GM12878 (cell line): ENCODE measurements around the gene SBNO2. TPM values are rescaled to one million over a fixed set of nuclear protein-coding genes. Genes with fewer than 3 reads are reported as not detected.

Source experiments
- ATAC-seq: fragments of 200-7000 bp; cut with Tn5 transposase; 3 replicates; pipeline ENCODE4 v1.9.1; 2020; ENCODE audit warnings: mild to moderate bottlenecking, moderate library complexity
- BruUV-seq: library from RNA; stranded (reverse); fragments of 400-500 nt; replicated peaks from 2 replicates; lab custom pipeline; 2021; lab: Mats Ljungman, UMichigan
- CTCF ChIA-PET: fragments of 300-600 bp; sonication (Branson Sonifier 250); formaldehyde crosslinking; extraction: SDS; loops from one replicate; lab custom pipeline; 2021; ENCODE audit warnings: inconsistent platforms; lab: Yijun Ruan, JAX
- POLR2A ChIA-PET: fragments of 350-600 bp; formaldehyde crosslinking; extraction: SDS; loops from one replicate; lab custom pipeline; 2021; ENCODE audit warnings: inconsistent platforms; lab: Charles Lee
- RAD21 ChIA-PET: fragments of 300-600 bp; sonication (Branson Sonifier 250); formaldehyde crosslinking; loops from one replicate; lab custom pipeline; 2023; ENCODE audit warnings: antibody characterized with exemption; ENCODE audit not compliant: unreplicated experiment; lab: Charles Lee
- SMC1A ChIA-PET: fragments of 300-600 bp; sonication (Branson Sonifier 250); formaldehyde crosslinking; loops from one replicate; lab custom pipeline; 2023; ENCODE audit not compliant: unreplicated experiment, uncharacterized antibody; lab: Charles Lee
- DNase-seq: peaks from one replicate; pipeline ENCODE4 v3.0.0-alpha.2; 2011; ENCODE audit warnings: low read depth, low spot score
- FAIRE-seq: peaks from 3 replicates; lab custom pipeline; 2011; peaks lifted over from hg19 to GRCh38; lab: Jason Lieb, UNC
- H2AFZ ChIP-seq: 2 replicates; pipeline ENCODE4 v1.6.0; 2011; ENCODE audit warnings: low read depth, low read length, control low read depth; ENCODE audit not compliant: control insufficient read depth
- H3K27ac ChIP-seq: 2 replicates; pipeline ENCODE4 v1.5.1; 2011; ENCODE audit warnings: control low read depth; ENCODE audit not compliant: control insufficient read depth, insufficient read depth
- H3K27me3 ChIP-seq, 2 experiments: replicated peaks in 1 of 2; 2 replicates each; pipeline versions ENCODE4 v1.6.0 to v1.6.1; 2011; ENCODE audit warnings: low read length in 1 of 2; ENCODE audit not compliant: control insufficient read depth in 2 of 2, insufficient read depth in 2 of 2
- H3K36me3 ChIP-seq, 2 experiments: 2 replicates each; pipeline ENCODE4 v1.5.1; 2011; ENCODE audit warnings: low read length in 1 of 2; ENCODE audit not compliant: control insufficient read depth in 2 of 2, insufficient read depth in 2 of 2
- H3K4me1 ChIP-seq: 2 replicates; pipeline ENCODE4 v1.6.1; 2011; ENCODE audit warnings: mild to moderate bottlenecking, low read length, moderate library complexity, mixed read lengths; ENCODE audit not compliant: control insufficient read depth, insufficient read depth
- H3K4me2 ChIP-seq: 2 replicates; pipeline ENCODE4 v1.6.0; 2011; ENCODE audit warnings: control low read depth; ENCODE audit not compliant: control insufficient read depth, insufficient read depth
- H3K4me3 ChIP-seq: fragments of 200-600 bp; sonication (generic); 2 replicates; pipeline ENCODE4 v1.5.1; 2016
- H3K79me2 ChIP-seq: 2 replicates; pipeline ENCODE4 v1.6.0; 2011; ENCODE audit warnings: low read length; ENCODE audit not compliant: control insufficient read depth, insufficient read depth
- H3K9ac ChIP-seq: 2 replicates; pipeline ENCODE4 v1.8.0; 2011; ENCODE audit warnings: low read length, control low read depth, mixed read lengths; ENCODE audit not compliant: control insufficient read depth, insufficient read depth
- H3K9me3 ChIP-seq: replicated peaks from 3 replicates; pipeline ENCODE4 v1.5.1; 2011; ENCODE audit warnings: mild to moderate bottlenecking, low read length; ENCODE audit not compliant: control insufficient read depth, insufficient read depth
- H4K20me1 ChIP-seq: 2 replicates; pipeline ENCODE4 v1.6.0; 2011; ENCODE audit not compliant: control insufficient read depth, insufficient read depth
- ATF7 ChIP-seq: fragments of 450-650 bp; IDR thresholded peaks from 2 replicates; pipeline ENCODE4 v1.6.1; 2016; ENCODE audit warnings: low read depth, mild to moderate bottlenecking
- BACH1 ChIP-seq: fragments of 450-650 bp; IDR thresholded peaks from 2 replicates; pipeline ENCODE4 v1.6.1; 2017; ENCODE audit warnings: mild to moderate bottlenecking, borderline replicate concordance
- CBFB ChIP-seq: IDR thresholded peaks from 2 replicates; pipeline ENCODE4 v1.6.1; 2016; ENCODE audit warnings: antibody characterized with exemption, low read depth
- CREM ChIP-seq: IDR thresholded peaks from 2 replicates; pipeline ENCODE4 v1.6.1; 2014; ENCODE audit warnings: antibody characterized with exemption, low read depth
- FOXK2 ChIP-seq: fragments of 450-650 bp; IDR thresholded peaks from 2 replicates; pipeline ENCODE4 v1.6.1; 2017; ENCODE audit warnings: mild to moderate bottlenecking, moderate library complexity
- FOXM1 ChIP-seq: IDR thresholded peaks from 2 replicates; pipeline ENCODE4 v1.6.1; 2012; ENCODE audit warnings: low read depth, mild to moderate bottlenecking, inconsistent platforms, low read length, moderate library complexity
- LARP7 ChIP-seq: fragments of 450-650 bp; IDR thresholded peaks from 2 replicates; pipeline ENCODE4 v1.6.1; 2017; ENCODE audit warnings: mild to moderate bottlenecking
- MXI1 ChIP-seq: fragments of 150-350 bp; IDR thresholded peaks from 2 replicates; pipeline ENCODE4 v1.6.1; 2011; ENCODE audit warnings: low read depth, mild to moderate bottlenecking, inconsistent platforms, low read length, improper control_type of control experiment
- MYC ChIP-seq: IDR thresholded peaks from 2 replicates; pipeline ENCODE4 v1.6.1; 2011; ENCODE audit warnings: mild to moderate bottlenecking, low read length, moderate library complexity, inconsistent platforms; ENCODE audit not compliant: insufficient read depth, insufficient replicate concordance, insufficient read length, severe bottlenecking
- NBN ChIP-seq: fragments of 450-650 bp; IDR thresholded peaks from 2 replicates; pipeline ENCODE4 v1.6.1; 2016
- POLR2A ChIP-seq: IDR thresholded peaks from 2 replicates; pipeline ENCODE4 v1.6.1; 2011; ENCODE audit warnings: low read depth, mild to moderate bottlenecking, low read length
- RAD21 ChIP-seq: IDR thresholded peaks from 2 replicates; pipeline ENCODE4 v1.6.1; 2011; ENCODE audit warnings: mild to moderate bottlenecking, low read depth, low read length, moderate library complexity; ENCODE audit not compliant: insufficient read depth
- RB1 ChIP-seq: fragments of 450-650 bp; formaldehyde crosslinking; IDR thresholded peaks from 2 replicates; pipeline ENCODE4 v1.6.1; 2017; ENCODE audit warnings: mild to moderate bottlenecking, borderline replicate concordance
- RELA ChIP-seq: fragments of 450-650 bp; IDR thresholded peaks from 2 replicates; pipeline ENCODE4 v1.8.0; 2014; ENCODE audit warnings: borderline replicate concordance; ENCODE audit not compliant: partially characterized antibody
- SMC3 ChIP-seq: IDR thresholded peaks from 2 replicates; pipeline ENCODE4 v1.6.1; 2011; ENCODE audit warnings: low read length, improper control_type of control experiment, borderline replicate concordance
- TARDBP ChIP-seq: IDR thresholded peaks from 2 replicates; pipeline ENCODE4 v1.6.1; 2016; ENCODE audit warnings: borderline replicate concordance
- ZNF217 ChIP-seq: fragments of 450-650 bp; IDR thresholded peaks from 2 replicates; pipeline ENCODE4 v1.6.1; 2017; ENCODE audit warnings: antibody characterized with exemption, mild to moderate bottlenecking
- ZSCAN29 ChIP-seq: fragments of 450-650 bp; IDR thresholded peaks from 2 replicates; pipeline ENCODE4 v1.6.1; 2017; ENCODE audit warnings: mild to moderate bottlenecking, moderate library complexity
- ZZZ3 ChIP-seq: IDR thresholded peaks from 2 replicates; pipeline ENCODE4 v1.6.1; 2011; ENCODE audit warnings: low read depth; ENCODE audit not compliant: control insufficient read depth, insufficient read length
- WGBS: methylation state at CpG from one replicate; pipeline ENCODE4 v1.1.6; 2016; ENCODE audit warnings: low lambda C conversion rate; ENCODE audit not compliant: insufficient replicate concordance, insufficient coverage; ENCODE audit errors: missing lambda C conversion rate; 5-methylcytosine and 5-hydroxymethylcytosine counted together
- in situ Hi-C: fragments of 300-500 bp; cut with MboI; formaldehyde crosslinking; loops from 9 replicates; pipeline ENCODE4 v1.14.3; 2018; ENCODE audit warnings: mixed read lengths
- intact Hi-C: fragments of 100-400 bp; cut with micrococcal nuclease; formaldehyde crosslinking; loops from one replicate; pipeline ENCODE4 v1.14.2; 2022; ENCODE audit not compliant: unreplicated experiment
- polyA plus RNA-seq, 11 experiments: library from polyadenylated mRNA; depleted of rRNA in 4 of 11; unstranded in 6 of 11; stranded (reverse) in 5 of 11; fragments of >200 nt; fragmentation: Nextera tagmentation in 4 of 11; fragmentation: Illumina TruSeq in 1 of 11; extraction: Ambion mirVana in 4 of 11; extraction: Trizol in 1 of 11; gene quantifications; 1 replicate in 1 of 11; 2 replicates in 10 of 11; pipeline versions ENCODE4 v1.2.1 to v1.2.3, GENCODE V29; 2011 to 2016; ENCODE audit warnings: inconsistent platforms in 2 of 11, missing spikeins in 2 of 11, low read depth in 1 of 11
- total RNA-seq, 4 experiments: library from RNA; depleted of rRNA in 3 of 4; stranded (reverse); fragments of >200 nt in 3 of 4; fragmentation: Illumina TruSeq in 1 of 4; extraction: Trizol in 1 of 4; gene quantifications; 2 replicates each; pipeline versions ENCODE4 v1.2.1 to v1.2.3, GENCODE V29; 2013 to 2021
- TF ChIP-seq, protein P1 (sequence below): fragments of 150-350 bp; IDR thresholded peaks from 2 replicates; pipeline ENCODE4 v1.6.1; 2014; ENCODE audit warnings: mild to moderate bottlenecking, low read depth, low read length
- TF ChIP-seq, protein P2 (sequence below): IDR thresholded peaks from 2 replicates; pipeline ENCODE4 v1.6.1; 2012; ENCODE audit warnings: low read depth, low read length, improper control_type of control experiment
- TF ChIP-seq, protein P3 (sequence below): fragments of 450-650 bp; IDR thresholded peaks from 2 replicates; pipeline ENCODE4 v1.6.1; 2016; ENCODE audit warnings: mild to moderate bottlenecking

SBNO2 gene
- total and polyA plus RNA-seq, 10 of the 15 experiments (the other 5 are each of a cell fraction or from before 2014, with no cell fraction given) = 0.08 to 44.6 (median 5.4) TPM

DNA sequence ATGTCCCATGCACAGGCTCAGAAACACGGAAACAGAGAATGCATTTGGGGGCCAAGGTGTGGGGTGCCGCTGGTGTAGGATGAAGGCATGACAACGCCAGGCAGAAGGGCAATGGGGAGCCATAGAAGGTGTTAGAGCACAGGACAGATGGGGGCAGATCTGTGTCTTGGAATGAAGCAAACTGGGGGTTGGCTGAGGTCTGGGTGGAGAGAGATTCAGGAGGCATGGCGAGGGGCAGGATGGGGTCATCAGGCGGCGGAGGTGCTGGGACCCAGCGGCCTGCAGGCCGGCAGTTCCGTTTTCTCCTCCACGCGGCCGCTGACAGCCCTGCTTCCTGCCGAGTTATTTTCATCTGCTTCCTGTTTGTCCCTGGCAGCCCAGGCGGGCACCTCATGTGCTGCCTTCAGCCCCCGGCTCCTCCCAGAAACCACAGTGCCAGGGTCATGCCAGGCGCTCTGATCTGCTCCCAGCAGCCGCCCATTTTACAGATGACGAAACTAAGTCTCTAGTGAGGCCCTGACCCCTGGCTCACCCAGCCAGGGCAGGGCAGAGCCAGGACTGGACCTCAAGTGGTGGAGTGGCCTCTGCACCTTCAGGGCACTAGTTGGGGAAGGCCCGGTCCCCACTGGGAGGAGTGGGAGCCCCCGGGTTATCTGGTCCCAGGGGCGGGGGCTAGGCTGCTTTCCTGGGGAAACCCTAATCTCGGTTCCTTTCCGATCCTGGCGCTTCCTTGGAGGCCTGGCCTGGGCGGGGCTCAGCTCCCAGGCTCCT is 104.9 kb downstream of the SBNO2 start:
- H2AFZ ChIP-seq = no peak overlapping the region
- peak overlapping the region; percentile 90 for H3K9ac ChIP-seq
- ChIA-PET SMC1A (interaction anchor here (1.1 kb wide), 1 partner anchor 29 kb away, joined by 3 read pairs; no protein-coding TSS in a partner anchor), POLR2A (interaction anchor here (0.8 to 3.0 kb wide), 3 partner anchors 17 to 30 kb away, joined by 4 to 32 read pairs (median 6); partner anchors contain the start of gene ABCA7), RAD21 (no interaction called here), CTCF (interaction anchor here (1.8 kb wide), 1 partner anchor 19 kb away, joined by 5 read pairs; no protein-coding TSS in a partner anchor)
- DNase-seq (no peak), ATAC-seq (peak; percentile 49), FAIRE-seq (peak; percentile 64)
- TSS peak; percentile 60 for BruUV-seq
- peak overlapping the region; percentile 82 for H3K4me2 ChIP-seq
- peak overlapping the region; percentile 98 for H3K4me3 ChIP-seq
- H3K9me3 ChIP-seq = no peaks in the 10 kb centered on the region
- H3K36me3 ChIP-seq = peaks cover 11 to 19% of the 10 kb centered on the region in 2 experiments; a peak in 3 of 4 replicates
- H3K27me3 ChIP-seq = no peaks in the 10 kb centered on the region
- intact Hi-C loops = loop anchor here (1.0 to 2.0 kb wide), 2 partner anchors 34 to 48 kb away; partner anchors contain the start of genes GPX4, RNU6-2 and TMEM259
- H3K79me2 ChIP-seq = peaks cover 46% of the 10 kb centered on the region
- H4K20me1 ChIP-seq = no peaks in the 10 kb centered on the region
- WGBS = 2% methylated on average over 25 of the region's 25 CpGs
- peaks cover 19% of the 10 kb centered on the region for H3K4me1 ChIP-seq
- in situ Hi-C loops = no loop called here
- H3K27ac ChIP-seq = peak overlapping the region; percentile 95
- TF ChIP-seq, protein P1, sequence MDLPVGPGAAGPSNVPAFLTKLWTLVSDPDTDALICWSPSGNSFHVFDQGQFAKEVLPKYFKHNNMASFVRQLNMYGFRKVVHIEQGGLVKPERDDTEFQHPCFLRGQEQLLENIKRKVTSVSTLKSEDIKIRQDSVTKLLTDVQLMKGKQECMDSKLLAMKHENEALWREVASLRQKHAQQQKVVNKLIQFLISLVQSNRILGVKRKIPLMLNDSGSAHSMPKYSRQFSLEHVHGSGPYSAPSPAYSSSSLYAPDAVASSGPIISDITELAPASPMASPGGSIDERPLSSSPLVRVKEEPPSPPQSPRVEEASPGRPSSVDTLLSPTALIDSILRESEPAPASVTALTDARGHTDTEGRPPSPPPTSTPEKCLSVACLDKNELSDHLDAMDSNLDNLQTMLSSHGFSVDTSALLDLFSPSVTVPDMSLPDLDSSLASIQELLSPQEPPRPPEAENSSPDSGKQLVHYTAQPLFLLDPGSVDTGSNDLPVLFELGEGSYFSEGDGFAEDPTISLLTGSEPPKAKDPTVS = no peak
- TF ChIP-seq RAD21 = no peak
- TF ChIP-seq NBN = 0 out of 2 replicates have a peak, but pooled peaks have one; percentile 75
- TF ChIP-seq MXI1 = peak; percentile 95
- TF ChIP-seq CBFB = peak; percentile 53; the same call in 1 of the 2 replicates
- peak; percentile 28 for TF ChIP-seq RELA
- peak; percentile 49; the same call in 1 of the 2 replicates for TF ChIP-seq LARP7
- no peak for TF ChIP-seq FOXK2
- 0 out of 2 replicates have a peak, but pooled peaks have one; percentile 22 for TF ChIP-seq ATF7
- peak; percentile 34; the same call in 1 of the 2 replicates for TF ChIP-seq POLR2A
- peak; percentile 33; the same call in 1 of the 2 replicates for TF ChIP-seq CREM
- TF ChIP-seq BACH1 = no peak
- TF ChIP-seq, protein P2, sequence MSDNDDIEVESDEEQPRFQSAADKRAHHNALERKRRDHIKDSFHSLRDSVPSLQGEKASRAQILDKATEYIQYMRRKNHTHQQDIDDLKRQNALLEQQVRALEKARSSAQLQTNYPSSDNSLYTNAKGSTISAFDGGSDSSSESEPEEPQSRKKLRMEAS = peak; percentile 91
- TF ChIP-seq TARDBP = 0 out of 2 replicates have a peak, but pooled peaks have one; percentile 36
- TF ChIP-seq FOXM1 = no peak
- peak; percentile 64; the same call in 1 of the 2 replicates for TF ChIP-seq ZNF217
- no peak for TF ChIP-seq ZZZ3
- TF ChIP-seq ZSCAN29 = no peak
- TF ChIP-seq, protein P3, sequence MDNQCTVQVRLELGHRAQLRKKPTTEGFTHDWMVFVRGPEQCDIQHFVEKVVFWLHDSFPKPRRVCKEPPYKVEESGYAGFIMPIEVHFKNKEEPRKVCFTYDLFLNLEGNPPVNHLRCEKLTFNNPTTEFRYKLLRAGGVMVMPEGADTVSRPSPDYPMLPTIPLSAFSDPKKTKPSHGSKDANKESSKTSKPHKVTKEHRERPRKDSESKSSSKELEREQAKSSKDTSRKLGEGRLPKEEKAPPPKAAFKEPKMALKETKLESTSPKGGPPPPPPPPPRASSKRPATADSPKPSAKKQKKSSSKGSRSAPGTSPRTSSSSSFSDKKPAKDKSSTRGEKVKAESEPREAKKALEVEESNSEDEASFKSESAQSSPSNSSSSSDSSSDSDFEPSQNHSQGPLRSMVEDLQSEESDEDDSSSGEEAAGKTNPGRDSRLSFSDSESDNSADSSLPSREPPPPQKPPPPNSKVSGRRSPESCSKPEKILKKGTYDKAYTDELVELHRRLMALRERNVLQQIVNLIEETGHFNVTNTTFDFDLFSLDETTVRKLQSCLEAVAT = 0 out of 2 replicates have a peak, but pooled peaks have one; percentile 45
- peak; percentile 75 for TF ChIP-seq MYC
- no peak for TF ChIP-seq SMC3
- TF ChIP-seq RB1 = no peak
